Measurements from ENCODE around the gene ANTXR2.
"Not testable (repeated sequence)": the region's sequence is repeated elsewhere in the genome, so short reads cannot be mapped to it uniquely, and the experiment has no call there.

ANTXR2 gene

GRCh38 chr4:80006935-80007744 lies 65.9 kb downstream of the ANTXR2 start:
- no peak overlapping the region for H3K4me3 ChIP-seq
- no peak for TF ChIP-seq CTCF (IDR thresholded peaks at IDR 0.05)
- no peak for DNase-seq (ENCODE audit: low spot score)
- H3K27ac ChIP-seq = no peak overlapping the region

DNA sequence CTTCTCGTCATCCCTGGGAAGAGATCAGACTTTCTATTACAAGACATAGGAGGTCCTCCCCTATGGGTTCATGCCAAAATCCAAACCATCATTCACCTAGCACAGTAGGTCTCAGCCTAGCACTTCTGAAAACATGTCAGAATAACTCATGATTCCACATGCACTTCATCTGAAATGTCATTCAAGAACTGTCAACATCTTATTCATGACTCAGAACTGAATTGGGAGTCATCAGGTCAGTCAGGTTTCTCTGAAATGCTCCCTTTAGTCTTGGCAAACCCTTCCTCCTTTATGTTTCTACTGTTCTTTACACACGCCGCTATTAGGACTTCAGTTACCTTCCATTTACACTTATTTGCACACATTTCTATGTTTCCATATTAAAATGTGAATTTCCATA lies 67.2 kb downstream of the ANTXR2 start:
- Histone ChIP-seq H3K27ac (no peak overlapping the region), H3K4me3 (no peak overlapping the region)
- DNase-seq (ENCODE audit: low spot score) = no peak
- no peak for TF ChIP-seq CTCF (IDR thresholded peaks at IDR 0.05)

DNA sequence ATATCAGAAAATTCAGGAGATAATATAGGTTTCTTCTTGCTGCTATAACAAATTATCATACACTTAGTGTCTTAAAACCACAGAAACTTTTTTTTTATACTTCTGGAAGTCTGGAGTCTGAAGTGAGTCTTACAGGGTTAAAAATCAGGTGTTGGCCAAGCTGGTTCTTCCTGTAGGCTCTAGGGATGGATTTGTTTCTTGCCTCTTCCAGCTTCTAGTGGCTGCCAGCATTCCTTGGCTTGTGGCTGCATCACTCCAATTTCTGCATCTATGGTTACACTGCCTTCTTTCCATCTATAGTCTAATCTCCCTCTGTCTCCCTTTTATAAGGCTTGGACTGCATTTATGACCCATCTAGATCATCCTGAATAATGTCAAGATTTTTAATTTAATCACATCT lies 68.7 kb downstream of the ANTXR2 start:
- no peak for DNase-seq (ENCODE audit: low spot score)
- H3K4me3 ChIP-seq = no peak overlapping the region
- TF ChIP-seq CTCF (IDR thresholded peaks at IDR 0.05) = no peak
- H3K27ac ChIP-seq = no peak overlapping the region

DNA sequence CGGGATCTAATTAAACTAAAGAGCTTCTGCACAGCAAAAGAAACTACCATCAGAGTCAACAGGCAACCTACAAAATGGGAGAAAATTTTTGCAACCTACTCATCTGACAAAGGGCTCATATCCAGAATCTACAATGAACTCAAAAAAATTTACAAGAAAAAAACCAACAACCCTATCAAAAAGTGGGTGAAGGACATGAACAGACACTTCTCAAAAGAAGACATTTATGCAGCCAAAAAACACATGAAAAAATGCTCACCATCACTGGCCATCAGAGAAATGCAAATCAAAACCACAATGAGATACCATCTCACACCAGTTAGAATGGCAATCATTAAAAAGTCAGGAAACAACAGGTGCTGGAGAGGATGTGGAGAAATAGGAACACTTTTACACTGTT lies 70.5 kb downstream of the ANTXR2 start:
- not testable (repeated sequence) for H3K4me3 ChIP-seq; DNase-seq (ENCODE audit: low spot score); H3K27ac ChIP-seq

GRCh38 chr4:79999048-79999447 lies 74.0 kb downstream of the ANTXR2 start:
- not testable (repeated sequence) for DNase-seq (ENCODE audit: low spot score); H3K4me3 ChIP-seq; H3K27ac ChIP-seq

- no peak for DNase-seq (ENCODE audit: low spot score)
- no peak overlapping the region for H3K4me3 ChIP-seq
- no peak for TF ChIP-seq CTCF (IDR thresholded peaks at IDR 0.05)
- H3K27ac ChIP-seq = no peak overlapping the region
These were observed 74.8 kb downstream of the ANTXR2 start for GRCh38 chr4:79998201-79998600.

GRCh38 chr4:79996851-79997250 lies 76.2 kb downstream of the ANTXR2 start:
- no peak for TF ChIP-seq CTCF (IDR thresholded peaks at IDR 0.05)
- Histone ChIP-seq H3K27ac (no peak overlapping the region), H3K4me3 (no peak overlapping the region)
- no peak for DNase-seq (ENCODE audit: low spot score)

- DNase-seq (ENCODE audit: low spot score) = no peak
- no peak overlapping the region for H3K4me3 ChIP-seq
- H3K27ac ChIP-seq = no peak overlapping the region
- TF ChIP-seq CTCF (IDR thresholded peaks at IDR 0.05) = no peak
These were observed 79.6 kb downstream of the ANTXR2 start for GRCh38 chr4:79993476-79993875.

Data from coronary artery (tissue), 2 donors.